Measurements from ENCODE around the gene TMEM164.

DNA sequence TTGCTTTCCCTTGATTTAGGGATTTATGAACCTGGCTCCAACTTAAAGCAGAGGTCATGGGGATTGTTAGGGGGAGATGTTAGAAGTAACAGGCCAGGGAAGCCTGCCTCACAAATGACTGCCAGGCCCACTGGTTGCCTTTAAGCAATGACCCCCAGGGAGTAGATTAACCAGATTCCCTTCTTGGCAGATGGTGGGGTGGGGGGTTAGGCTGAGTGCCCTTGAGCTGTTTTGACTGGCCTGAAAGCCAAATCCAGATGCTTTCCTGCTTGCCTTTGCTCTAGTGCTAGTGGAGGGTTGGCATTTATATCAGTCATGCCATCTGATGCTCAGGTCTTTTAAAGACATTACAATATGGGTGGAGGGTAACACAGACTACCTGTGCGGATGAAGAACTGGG, 128.1 kb downstream of the TMEM164 start:
- TF ChIP-seq CTCF (IDR thresholded peaks at IDR 0.05) = no peak
- TF ChIP-seq POLR2A (IDR thresholded peaks at IDR 0.05) = no peak
